Astrocyte (in vitro differentiated cells and primary cell): ENCODE results near the gene ITGB1BP1. TPM values are rescaled to one million over a fixed set of nuclear protein-coding genes. Genes with fewer than 3 reads are reported as not detected.

ENCODE experiments used
- DNase-seq: peaks from one replicate; pipeline ENCODE4 v3.0.0-alpha.2; 2010; ENCODE audit warnings: low read depth
- FAIRE-seq: peaks from 2 replicates; lab custom pipeline; 2011; peaks lifted over from hg19 to GRCh38; lab: Jason Lieb, UNC
- H2AFZ ChIP-seq: 2 replicates; pipeline ENCODE4 v1.6.0; 2012; ENCODE audit warnings: low read depth, low read length, inconsistent platforms
- H3K27ac ChIP-seq: 2 replicates; pipeline ENCODE4 v1.5.1; 2011; ENCODE audit warnings: low read depth, low read length, inconsistent platforms
- H3K27me3 ChIP-seq: 2 replicates; pipeline ENCODE4 v1.6.0; 2011; ENCODE audit warnings: low read length, inconsistent platforms; ENCODE audit not compliant: insufficient read depth
- H3K36me3 ChIP-seq: 2 replicates; pipeline ENCODE4 v1.5.1; 2011; ENCODE audit warnings: low read length, inconsistent platforms; ENCODE audit not compliant: insufficient read depth
- H3K4me1 ChIP-seq: 2 replicates; pipeline ENCODE4 v1.5.1; 2011; ENCODE audit warnings: low read length, inconsistent platforms; ENCODE audit not compliant: insufficient read depth
- H3K4me2 ChIP-seq: 2 replicates; pipeline ENCODE4 v1.6.0; 2012; ENCODE audit warnings: low read length, inconsistent platforms
- H3K4me3 ChIP-seq: 2 replicates; pipeline ENCODE4 v1.5.1; 2011; ENCODE audit warnings: low read depth, mild to moderate bottlenecking, low read length, inconsistent platforms; ENCODE audit not compliant: insufficient read depth
- H3K79me2 ChIP-seq: 2 replicates; pipeline ENCODE4 v1.6.0; 2012; ENCODE audit warnings: mild to moderate bottlenecking, low read length, inconsistent platforms; ENCODE audit not compliant: insufficient read depth
- H3K9ac ChIP-seq: 2 replicates; pipeline ENCODE4 v1.6.0; 2012; ENCODE audit warnings: mild to moderate bottlenecking, low read length, inconsistent platforms
- H3K9me3 ChIP-seq: 2 replicates; pipeline ENCODE4 v1.5.1; 2012; ENCODE audit warnings: low read depth, mild to moderate bottlenecking, low read length, inconsistent platforms; ENCODE audit not compliant: insufficient read depth
- H4K20me1 ChIP-seq: 2 replicates; pipeline ENCODE4 v1.6.0; 2012; ENCODE audit warnings: low read length, inconsistent platforms; ENCODE audit not compliant: insufficient read depth
- H3K27ac Mint-ChIP-seq: one replicate; pipeline ENCODE4 v1.8.0; 2021; ENCODE audit warnings: mild to moderate bottlenecking, mixed read lengths; ENCODE audit not compliant: unreplicated experiment
- H3K27me3 Mint-ChIP-seq: one replicate; pipeline ENCODE4 v1.8.0; 2021; ENCODE audit warnings: low read depth, mixed read lengths; ENCODE audit not compliant: unreplicated experiment
- H3K36me3 Mint-ChIP-seq: one replicate; pipeline ENCODE4 v1.8.0; 2021; ENCODE audit warnings: low read depth, mixed read lengths; ENCODE audit not compliant: unreplicated experiment
- H3K4me1 Mint-ChIP-seq: one replicate; pipeline ENCODE4 v1.8.0; 2021; ENCODE audit warnings: low read depth, mixed read lengths; ENCODE audit not compliant: unreplicated experiment
- H3K4me3 Mint-ChIP-seq: one replicate; pipeline ENCODE4 v1.8.0; 2021; ENCODE audit warnings: mild to moderate bottlenecking, moderate library complexity, mixed read lengths; ENCODE audit not compliant: unreplicated experiment
- H3K9me3 Mint-ChIP-seq: one replicate; pipeline ENCODE4 v1.8.0; 2021; ENCODE audit warnings: mild to moderate bottlenecking, mixed read lengths; ENCODE audit not compliant: unreplicated experiment
- EZH2 ChIP-seq: IDR thresholded peaks from 2 replicates; pipeline ENCODE4 v1.6.1; 2012; ENCODE audit warnings: mild to moderate bottlenecking, low read length, inconsistent platforms; ENCODE audit not compliant: insufficient read depth
- total RNA-seq: library from RNA; stranded (reverse); gene quantifications from 2 replicates; pipeline ENCODE4 v1.2.1, GENCODE V29; 2021
- TF ChIP-seq, protein P1 (sequence below): IDR thresholded peaks from 2 replicates; pipeline ENCODE4 v1.5.1; 2011; ENCODE audit warnings: low read depth, mild to moderate bottlenecking, inconsistent platforms, low read length, moderate library complexity; ENCODE audit not compliant: insufficient read depth

The ITGB1BP1 gene
- total RNA-seq, 1 donor from 2014 or later, result 126 TPM

DNA sequence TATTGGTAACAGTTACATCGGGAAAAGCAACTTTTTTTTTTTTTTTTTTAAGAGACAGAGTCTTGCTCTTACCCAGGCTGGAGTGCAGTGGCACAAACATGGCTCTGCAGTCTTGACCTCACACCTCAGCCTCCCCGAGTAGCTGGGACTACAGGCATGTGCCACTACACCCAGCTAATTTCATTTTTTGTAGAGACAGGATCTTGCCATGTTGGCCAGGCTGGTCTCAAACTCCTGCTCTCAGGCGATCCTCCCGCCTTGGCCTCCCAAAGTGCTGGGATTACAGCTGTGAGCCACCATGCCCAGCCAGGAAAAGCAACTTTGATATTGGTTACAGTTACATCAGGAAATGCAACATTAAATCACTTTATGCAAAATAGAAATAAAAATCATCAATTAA is 4.6 kb downstream of the ITGB1BP1 start:
- no peaks in the 10 kb centered on the region for H3K36me3 Mint-ChIP-seq
- no peak for TF ChIP-seq EZH2
- TF ChIP-seq, protein P1, sequence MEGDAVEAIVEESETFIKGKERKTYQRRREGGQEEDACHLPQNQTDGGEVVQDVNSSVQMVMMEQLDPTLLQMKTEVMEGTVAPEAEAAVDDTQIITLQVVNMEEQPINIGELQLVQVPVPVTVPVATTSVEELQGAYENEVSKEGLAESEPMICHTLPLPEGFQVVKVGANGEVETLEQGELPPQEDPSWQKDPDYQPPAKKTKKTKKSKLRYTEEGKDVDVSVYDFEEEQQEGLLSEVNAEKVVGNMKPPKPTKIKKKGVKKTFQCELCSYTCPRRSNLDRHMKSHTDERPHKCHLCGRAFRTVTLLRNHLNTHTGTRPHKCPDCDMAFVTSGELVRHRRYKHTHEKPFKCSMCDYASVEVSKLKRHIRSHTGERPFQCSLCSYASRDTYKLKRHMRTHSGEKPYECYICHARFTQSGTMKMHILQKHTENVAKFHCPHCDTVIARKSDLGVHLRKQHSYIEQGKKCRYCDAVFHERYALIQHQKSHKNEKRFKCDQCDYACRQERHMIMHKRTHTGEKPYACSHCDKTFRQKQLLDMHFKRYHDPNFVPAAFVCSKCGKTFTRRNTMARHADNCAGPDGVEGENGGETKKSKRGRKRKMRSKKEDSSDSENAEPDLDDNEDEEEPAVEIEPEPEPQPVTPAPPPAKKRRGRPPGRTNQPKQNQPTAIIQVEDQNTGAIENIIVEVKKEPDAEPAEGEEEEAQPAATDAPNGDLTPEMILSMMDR, result no peak
- Histone ChIP-seq H3K4me1 (peaks cover 26% of the 10 kb centered on the region), H3K9ac (no peak overlapping the region), H3K27ac (no peak overlapping the region), H3K27me3 (no peaks in the 10 kb centered on the region), H3K9me3 (no peaks in the 10 kb centered on the region), H4K20me1 (peaks cover 38% of the 10 kb centered on the region), H3K36me3 (peaks cover 6% of the 10 kb centered on the region), H3K79me2 (peaks cover 89% of the 10 kb centered on the region), H3K4me2 (no peak overlapping the region), H2AFZ (no peak overlapping the region), H3K4me3 (no peak overlapping the region)
- FAIRE-seq, result no peak
- DNase-seq, result no peak
- peaks cover 17% of the 10 kb centered on the region for H3K4me1 Mint-ChIP-seq
- no peaks in the 10 kb centered on the region for H3K9me3 Mint-ChIP-seq
- no peaks in the 10 kb centered on the region for H3K27me3 Mint-ChIP-seq
- H3K27ac Mint-ChIP-seq, result no peak overlapping the region
- H3K4me3 Mint-ChIP-seq, result no peak overlapping the region

DNA sequence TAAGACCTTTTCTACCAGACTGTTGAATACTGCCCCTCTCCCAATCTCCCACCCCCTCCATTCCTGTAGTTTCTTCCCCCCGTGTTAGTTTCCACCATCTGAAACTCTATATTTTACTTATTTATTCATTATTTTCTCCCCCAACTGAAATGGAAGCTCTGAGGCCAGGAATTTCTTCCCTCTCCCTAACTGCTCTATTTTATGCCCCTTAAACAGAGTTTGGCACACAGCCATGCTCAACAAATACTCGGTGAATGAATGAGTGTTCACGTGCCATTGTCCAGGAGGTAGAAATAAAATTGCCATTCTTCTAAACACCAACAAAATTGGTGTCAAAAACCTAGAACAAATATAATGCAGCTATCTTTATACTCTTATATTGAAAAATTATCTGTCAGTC is 5.6 kb downstream of the ITGB1BP1 start:
- Histone ChIP-seq H3K4me3 (no peak overlapping the region), H4K20me1 (peaks cover 38% of the 10 kb centered on the region), H3K27ac (no peak overlapping the region), H3K4me2 (no peak overlapping the region), H3K27me3 (no peaks in the 10 kb centered on the region), H3K79me2 (peaks cover 86% of the 10 kb centered on the region), H2AFZ (no peak overlapping the region), H3K9ac (no peak overlapping the region), H3K9me3 (no peaks in the 10 kb centered on the region), H3K4me1 (peaks cover 26% of the 10 kb centered on the region), H3K36me3 (peaks cover 6% of the 10 kb centered on the region)
- no peak for TF ChIP-seq EZH2
- TF ChIP-seq, protein P1, result no peak
- Mint-ChIP-seq H3K36me3 (peaks cover 1% of the 10 kb centered on the region), H3K9me3 (no peaks in the 10 kb centered on the region), H3K27ac (no peak overlapping the region), H3K4me3 (no peak overlapping the region), H3K4me1 (peaks cover 17% of the 10 kb centered on the region), H3K27me3 (no peaks in the 10 kb centered on the region)
- DNase-seq (no peak), FAIRE-seq (no peak)

DNA sequence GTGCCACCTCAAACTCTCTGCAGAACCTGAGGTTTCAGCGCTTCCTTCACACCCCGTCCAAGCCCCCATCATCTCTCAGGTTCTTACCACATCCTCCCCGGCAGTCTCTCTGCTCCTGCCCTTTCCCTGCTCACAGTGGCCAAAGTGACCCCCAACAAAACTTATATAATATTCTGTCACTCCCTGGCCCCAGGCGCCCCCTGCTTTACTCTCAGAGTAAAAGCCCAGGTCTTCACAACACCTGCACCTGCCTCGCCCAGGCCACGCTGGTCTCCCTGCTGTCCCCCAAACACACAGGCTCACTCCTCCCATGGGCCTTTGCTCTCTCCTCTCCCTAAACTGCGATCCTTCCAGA is 6.4 kb downstream of the ITGB1BP1 start:
- H3K36me3 ChIP-seq, result peaks cover 6% of the 10 kb centered on the region
- no peak overlapping the region for H3K4me3 ChIP-seq
- no peaks in the 10 kb centered on the region for H3K9me3 Mint-ChIP-seq
- no peak overlapping the region for H3K27ac Mint-ChIP-seq
- DNase-seq (no peak), FAIRE-seq (no peak)
- peaks cover 33% of the 10 kb centered on the region for H4K20me1 ChIP-seq
- no peak overlapping the region for H2AFZ ChIP-seq
- no peaks in the 10 kb centered on the region for H3K27me3 Mint-ChIP-seq
- H3K27me3 ChIP-seq, result no peaks in the 10 kb centered on the region
- H3K27ac ChIP-seq, result no peak overlapping the region
- no peak overlapping the region for H3K4me3 Mint-ChIP-seq
- H3K36me3 Mint-ChIP-seq, result peaks cover 4% of the 10 kb centered on the region
- TF ChIP-seq, protein P1, result no peak
- TF ChIP-seq EZH2, result no peak
- H3K79me2 ChIP-seq, result peaks cover 81% of the 10 kb centered on the region
- H3K4me2 ChIP-seq, result no peak overlapping the region
- peaks cover 19% of the 10 kb centered on the region for H3K4me1 ChIP-seq
- H3K9ac ChIP-seq, result no peak overlapping the region
- H3K4me1 Mint-ChIP-seq, result peaks cover 14% of the 10 kb centered on the region
- no peaks in the 10 kb centered on the region for H3K9me3 ChIP-seq
